Testis (tissue), 3 donors: ENCODE results near the gene DRD1. TPM values are rescaled to one million over a fixed set of nuclear protein-coding genes. Genes with fewer than 3 reads are reported as not detected.

ENCODE experiments used
- DNase-seq: peaks from one replicate; pipeline ENCODE4 v3.0.0-alpha.2; 2019
- H3K27ac ChIP-seq, 2 donors: fragments of 200-600 bp; sonication (generic); one replicate each; pipeline ENCODE4 v1.5.1; 2019
- H3K27me3 ChIP-seq: fragments of 200-600 bp; sonication (generic); one replicate; pipeline ENCODE4 v1.5.1; 2019
- H3K36me3 ChIP-seq: fragments of 200-600 bp; sonication (generic); one replicate; pipeline ENCODE4 v1.5.1; 2017; ENCODE audit warnings: low read depth; ENCODE audit errors: missing control alignments
- H3K4me1 ChIP-seq: fragments of 200-600 bp; sonication (generic); one replicate; pipeline ENCODE4 v1.5.1; 2019
- H3K4me3 ChIP-seq, 2 donors: fragments of 200-600 bp; sonication (generic); one replicate each; pipeline ENCODE4 v1.5.1; 2017 to 2019
- H3K9me3 ChIP-seq: fragments of 200-600 bp; sonication (generic); one replicate; pipeline ENCODE4 v1.5.1; 2017
- POLR2A ChIP-seq: fragments of 450-650 bp; IDR thresholded peaks from one replicate; pipeline ENCODE4 v1.6.1; 2017; ENCODE audit warnings: antibody characterized with exemption, mild to moderate bottlenecking, moderate library complexity
- WGBS, 2 donors: methylation state at CpG; one replicate each; pipeline ENCODE4 v1.1.5; 2018; 5-methylcytosine and 5-hydroxymethylcytosine counted together
- intact Hi-C: fragments of 100-400 bp; cut with DNase I; formaldehyde crosslinking; loops from one replicate; pipeline ENCODE4 v1.15.1; 2023; ENCODE audit warnings: low total_unique reads
- polyA plus RNA-seq: library from polyadenylated mRNA; stranded (reverse); fragments of 350-450 nt; fragmentation: Illumina TruSeq; extraction: RNeasy Lipid Tissue Mini Kit (QIAGEN cat#74804); gene quantifications from one replicate; pipeline ENCODE4 v1.2.3, GENCODE V29; 2014; ENCODE audit warnings: low read depth, low replicate concordance; ENCODE audit not compliant: insufficient read depth
- total RNA-seq, 2 donors: library from RNA; depleted of rRNA; stranded (reverse); fragments of >200 nt; gene quantifications; one replicate each; pipeline ENCODE4 v1.2.3, GENCODE V29; 2016
- TF ChIP-seq, protein P1 (sequence below), 3 experiments: fragments of 450-650 bp in 2 of 3; fragments of 200-600 bp in 1 of 3; sonication (generic) in 1 of 3; IDR thresholded peaks; one replicate each; pipeline ENCODE4 v1.5.1; 2016 to 2019; ENCODE audit warnings: antibody characterized with exemption in 3 of 3, mild to moderate bottlenecking in 2 of 3, moderate library complexity in 1 of 3

Gene DRD1
- total and polyA plus RNA-seq, 3 donors from 2014 or later, result 0.06 to 0.21 (median 0.08) TPM

DNA sequence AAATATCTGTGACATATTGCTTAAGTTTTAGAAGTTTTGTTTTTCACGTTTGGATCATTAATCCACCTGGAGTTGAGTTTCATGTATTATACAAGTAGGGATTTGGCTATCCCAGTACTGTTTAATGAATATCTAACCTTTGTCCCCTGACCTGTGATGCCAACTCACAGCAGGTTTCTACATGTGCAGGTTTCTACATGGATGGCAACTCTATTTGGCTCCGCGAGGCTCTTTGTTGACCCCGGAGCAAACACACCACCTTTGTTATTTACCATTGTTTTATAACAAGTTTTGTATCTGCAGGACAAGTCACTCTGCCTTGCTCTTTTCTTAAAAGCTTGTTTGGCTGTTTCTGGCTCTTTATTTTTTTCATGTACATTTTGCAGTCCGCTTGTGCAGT lies 33.5 kb upstream of the DRD1 start:
- no peak overlapping the region for H3K4me3 ChIP-seq
- no peak overlapping the region for H3K27ac ChIP-seq
- H3K27me3 ChIP-seq, result no peaks in the 10 kb centered on the region
- TF ChIP-seq, protein P1, sequence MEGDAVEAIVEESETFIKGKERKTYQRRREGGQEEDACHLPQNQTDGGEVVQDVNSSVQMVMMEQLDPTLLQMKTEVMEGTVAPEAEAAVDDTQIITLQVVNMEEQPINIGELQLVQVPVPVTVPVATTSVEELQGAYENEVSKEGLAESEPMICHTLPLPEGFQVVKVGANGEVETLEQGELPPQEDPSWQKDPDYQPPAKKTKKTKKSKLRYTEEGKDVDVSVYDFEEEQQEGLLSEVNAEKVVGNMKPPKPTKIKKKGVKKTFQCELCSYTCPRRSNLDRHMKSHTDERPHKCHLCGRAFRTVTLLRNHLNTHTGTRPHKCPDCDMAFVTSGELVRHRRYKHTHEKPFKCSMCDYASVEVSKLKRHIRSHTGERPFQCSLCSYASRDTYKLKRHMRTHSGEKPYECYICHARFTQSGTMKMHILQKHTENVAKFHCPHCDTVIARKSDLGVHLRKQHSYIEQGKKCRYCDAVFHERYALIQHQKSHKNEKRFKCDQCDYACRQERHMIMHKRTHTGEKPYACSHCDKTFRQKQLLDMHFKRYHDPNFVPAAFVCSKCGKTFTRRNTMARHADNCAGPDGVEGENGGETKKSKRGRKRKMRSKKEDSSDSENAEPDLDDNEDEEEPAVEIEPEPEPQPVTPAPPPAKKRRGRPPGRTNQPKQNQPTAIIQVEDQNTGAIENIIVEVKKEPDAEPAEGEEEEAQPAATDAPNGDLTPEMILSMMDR (IDR thresholded peaks at IDR 0.05), result no peak
- TF ChIP-seq POLR2A, result no peak
- WGBS, 2 donors, result 57 to 65% methylated on average over 5 of the region's 5 CpGs
- peaks cover 7% of the 10 kb centered on the region for H3K4me1 ChIP-seq
- no peaks in the 10 kb centered on the region for H3K36me3 ChIP-seq
- H3K9me3 ChIP-seq, result no peaks in the 10 kb centered on the region
- intact Hi-C loops, result no loop called here
- no peak for DNase-seq

DNA sequence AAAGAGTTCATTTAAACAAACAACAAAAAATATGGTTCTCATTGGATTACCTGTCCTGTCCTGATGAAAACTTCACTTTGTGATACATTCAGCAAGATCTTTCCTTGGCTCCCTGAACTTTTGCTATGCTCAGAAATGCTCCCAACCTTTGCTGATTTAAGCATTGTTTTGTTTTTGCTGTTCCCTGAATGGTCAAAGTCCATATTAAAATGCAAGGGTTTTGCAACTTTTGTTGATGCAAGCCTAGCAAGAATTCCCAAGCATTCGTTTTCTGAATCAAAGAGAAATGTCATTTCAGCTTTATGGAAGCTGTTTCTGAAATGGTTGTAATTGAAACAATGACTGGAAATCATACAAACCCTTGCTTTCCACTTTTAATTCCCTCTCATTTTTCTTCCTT lies 31.3 kb upstream of the DRD1 start:
- H3K27me3 ChIP-seq, result no peaks in the 10 kb centered on the region
- TF ChIP-seq, protein P1 (IDR thresholded peaks at IDR 0.05), result no peak
- no peak for TF ChIP-seq POLR2A
- 82 to 84% methylated on average over 1 of the region's 1 CpG for WGBS, 2 donors
- no peak overlapping the region for H3K27ac ChIP-seq
- H3K36me3 ChIP-seq, result no peaks in the 10 kb centered on the region
- H3K9me3 ChIP-seq, result no peaks in the 10 kb centered on the region
- no peak for DNase-seq
- no peak overlapping the region for H3K4me3 ChIP-seq
- intact Hi-C loops, result no loop called here
- H3K4me1 ChIP-seq, result peaks cover 7% of the 10 kb centered on the region

DNA sequence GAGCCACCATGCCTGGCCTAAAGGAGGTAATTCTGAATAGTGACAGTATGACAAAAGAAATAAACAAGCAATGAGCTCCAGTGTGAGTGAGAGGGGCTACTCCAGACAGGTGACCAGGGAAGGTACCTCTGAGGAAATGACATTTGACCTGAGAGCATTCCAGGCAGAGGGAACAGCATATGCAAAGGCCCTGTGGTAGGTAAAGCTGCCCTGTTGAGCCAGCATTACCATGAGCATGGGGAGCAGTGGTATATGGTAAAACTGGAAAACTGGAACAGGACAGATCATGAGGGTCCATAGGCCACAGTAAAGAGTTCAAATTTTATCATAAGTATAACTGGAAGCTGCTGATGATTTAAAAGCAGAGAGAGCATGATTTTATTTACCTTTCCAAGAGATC lies 28.4 kb upstream of the DRD1 start:
- Histone ChIP-seq H3K27me3 (no peaks in the 10 kb centered on the region), H3K27ac (no peak overlapping the region), H3K4me1 (no peaks in the 10 kb centered on the region), H3K9me3 (no peaks in the 10 kb centered on the region), H3K36me3 (no peaks in the 10 kb centered on the region), H3K4me3 (no peak overlapping the region)
- no peak for DNase-seq
- intact Hi-C loops, result no loop called here
- TF ChIP-seq, protein P1 (IDR thresholded peaks at IDR 0.05), result no peak
- TF ChIP-seq POLR2A, result no peak

DNA sequence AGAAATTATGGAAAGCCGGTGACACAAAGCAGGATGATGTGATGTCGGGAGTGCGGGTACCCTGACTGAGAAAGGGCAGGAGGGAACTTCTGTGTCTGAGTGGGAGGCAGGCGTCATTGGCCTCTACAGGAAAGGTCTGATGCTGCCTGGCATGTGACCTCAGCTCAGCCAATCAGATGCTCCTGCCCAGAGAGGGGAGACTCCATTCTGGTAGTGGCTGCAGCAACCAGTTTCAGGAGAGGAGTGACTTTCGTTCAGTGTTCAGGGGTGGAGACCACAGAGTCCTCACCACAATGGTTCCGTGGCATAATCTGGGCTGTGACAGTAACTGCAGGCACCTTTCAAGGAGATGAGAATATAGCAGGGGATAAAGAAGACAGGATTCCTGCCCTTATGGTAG lies 27.6 kb upstream of the DRD1 start:
- intact Hi-C loops, result no loop called here
- WGBS, 2 donors, result 66 to 84% methylated on average over 6 of the region's 6 CpGs
- Histone ChIP-seq H3K9me3 (no peaks in the 10 kb centered on the region), H3K27me3 (no peaks in the 10 kb centered on the region), H3K4me3 (no peak overlapping the region), H3K36me3 (no peaks in the 10 kb centered on the region), H3K4me1 (no peaks in the 10 kb centered on the region), H3K27ac (no peak overlapping the region)
- DNase-seq, result no peak
- TF ChIP-seq, protein P1 (IDR thresholded peaks at IDR 0.05), result no peak
- no peak for TF ChIP-seq POLR2A

DNA sequence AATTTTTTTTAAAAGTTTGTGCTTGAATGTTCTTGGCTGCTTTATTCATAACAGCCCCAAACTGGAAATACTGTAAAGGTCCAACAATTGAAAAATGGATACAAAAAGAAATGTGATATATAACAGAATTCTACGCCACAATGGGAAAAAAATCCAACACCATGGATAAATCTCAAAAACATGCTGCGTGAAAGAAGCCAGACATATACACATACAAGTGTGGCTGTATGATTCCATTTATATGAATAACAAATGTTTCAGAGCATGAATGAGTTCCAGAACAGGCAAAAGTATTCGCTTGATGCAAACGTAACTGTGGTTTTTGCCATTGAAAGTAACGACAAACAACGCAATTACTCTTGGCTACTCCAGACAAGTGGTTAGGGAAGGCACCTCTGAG lies 27.2 kb upstream of the DRD1 start:
- no peak overlapping the region for H3K27ac ChIP-seq
- no peaks in the 10 kb centered on the region for H3K4me1 ChIP-seq
- intact Hi-C loops, result no loop called here
- no peak overlapping the region for H3K4me3 ChIP-seq
- H3K9me3 ChIP-seq, result no peaks in the 10 kb centered on the region
- H3K27me3 ChIP-seq, result no peaks in the 10 kb centered on the region
- no peak for DNase-seq
- H3K36me3 ChIP-seq, result no peaks in the 10 kb centered on the region
- TF ChIP-seq, protein P1 (IDR thresholded peaks at IDR 0.05), result no peak
- no peak for TF ChIP-seq POLR2A
- WGBS, 2 donors, result 95% methylated on average over 6 of the region's 6 CpGs
